CD4-positive, alpha-beta T cell treated with Interleukin-6 for 4 hours (primary cell): ENCODE measurements around the gene AKAP13.
A peak's percentile ranks its signal among the peaks of the same experiment; 100 is the strongest.
"Not testable (repeated sequence)": the region's sequence is repeated elsewhere in the genome, so short reads cannot be mapped to it uniquely, and the experiment has no call there.

Experiments
- DNase-seq: peaks from one replicate; pipeline ENCODE4 v3.0.0-alpha.2; 2020; ENCODE audit warnings: mixed read lengths

AKAP13 gene

DNA sequence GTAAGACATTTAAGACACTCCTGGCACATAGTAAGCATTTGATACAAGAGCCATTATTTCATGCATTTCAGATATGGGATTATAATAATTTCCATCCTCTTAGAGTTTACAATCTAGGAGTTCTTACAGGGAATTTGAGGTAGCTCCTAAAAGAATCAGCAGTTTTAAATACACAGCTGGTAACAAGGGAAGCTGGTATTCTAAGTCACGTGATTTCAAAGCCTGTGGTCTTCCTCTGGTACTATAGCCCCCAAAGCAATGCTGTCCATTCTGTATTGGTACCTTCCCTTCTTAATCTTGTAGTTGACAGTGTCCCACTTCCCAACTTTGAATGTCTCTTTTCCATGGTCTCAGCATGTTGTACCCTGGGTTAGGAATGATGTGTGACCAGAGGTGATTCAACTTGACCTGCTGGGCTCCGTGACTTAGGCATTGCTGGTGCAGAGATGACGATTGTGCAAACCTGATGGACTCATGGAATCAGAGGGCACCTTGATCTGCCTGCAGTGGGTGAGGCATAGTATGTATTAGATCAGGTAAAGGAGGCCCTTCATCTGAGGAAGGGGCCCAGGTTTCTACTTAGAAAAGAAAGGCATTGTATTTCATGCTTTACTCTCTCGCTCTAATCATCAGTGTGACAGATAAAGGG lies 122.9 kb downstream of the AKAP13 start:
- DNase-seq = no peak

DNA sequence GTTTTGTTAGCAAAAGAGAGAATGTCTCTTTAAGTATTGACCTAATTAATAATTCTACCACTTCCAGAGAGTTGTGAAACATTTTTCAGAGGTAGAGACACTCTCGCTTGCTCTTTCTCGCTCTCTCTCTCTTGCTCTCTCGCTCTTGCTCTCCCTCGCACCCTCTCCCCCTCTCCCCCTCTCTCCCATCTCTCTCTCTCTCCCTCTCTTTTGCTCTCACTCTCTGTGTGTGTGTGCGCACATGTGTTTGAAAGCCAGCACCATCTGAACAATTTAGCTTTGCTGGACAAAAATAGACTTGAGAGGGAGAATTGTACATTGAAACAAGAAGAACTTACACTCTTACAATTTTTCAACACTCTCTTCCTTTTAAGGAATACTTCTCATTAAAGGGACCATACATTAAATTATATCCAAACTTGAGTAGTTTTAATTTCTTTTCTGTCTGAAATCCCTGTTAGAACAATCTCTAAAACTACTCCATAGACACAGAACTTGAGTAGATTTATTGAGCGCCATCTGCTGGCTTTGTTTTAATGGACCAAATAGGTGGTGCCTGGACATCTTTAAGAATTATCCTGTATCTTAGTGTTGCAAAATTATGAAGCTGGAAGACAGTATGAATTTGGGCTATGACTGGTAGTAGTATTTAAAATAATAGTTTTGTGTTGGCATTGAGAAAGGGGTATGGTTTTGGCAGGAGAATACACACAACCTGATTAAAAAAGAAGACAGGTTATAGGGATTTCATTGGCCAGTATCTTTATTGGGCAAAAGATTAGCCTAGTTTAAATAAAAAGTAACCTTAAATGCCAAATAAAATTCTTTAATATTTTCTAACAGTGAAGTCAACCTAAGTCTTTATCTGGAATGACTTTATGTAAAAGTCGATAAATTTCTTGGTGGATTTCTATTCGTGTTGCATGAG lies 124.6 kb downstream of the AKAP13 start:
- peak; percentile 60 for DNase-seq

DNA sequence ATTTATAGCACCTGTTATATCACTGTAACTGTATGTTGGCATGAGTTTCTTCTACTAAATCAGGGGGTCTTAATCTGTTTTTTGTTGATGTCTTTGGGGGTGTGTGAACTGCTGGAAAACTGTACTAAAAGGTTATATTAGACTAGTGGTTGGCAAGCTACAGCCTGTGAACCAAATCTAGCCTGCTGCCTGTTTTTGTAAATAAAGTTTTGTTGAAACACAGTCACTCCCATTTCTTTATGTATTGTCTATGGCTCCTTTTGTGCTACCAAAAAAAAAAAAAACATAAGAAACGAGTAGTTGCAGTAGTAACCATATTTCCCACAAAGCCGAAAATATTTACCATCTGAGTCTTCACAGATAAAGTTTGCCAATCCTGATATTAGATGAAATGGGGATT lies 126.7 kb downstream of the AKAP13 start:
- no peak for DNase-seq

DNA sequence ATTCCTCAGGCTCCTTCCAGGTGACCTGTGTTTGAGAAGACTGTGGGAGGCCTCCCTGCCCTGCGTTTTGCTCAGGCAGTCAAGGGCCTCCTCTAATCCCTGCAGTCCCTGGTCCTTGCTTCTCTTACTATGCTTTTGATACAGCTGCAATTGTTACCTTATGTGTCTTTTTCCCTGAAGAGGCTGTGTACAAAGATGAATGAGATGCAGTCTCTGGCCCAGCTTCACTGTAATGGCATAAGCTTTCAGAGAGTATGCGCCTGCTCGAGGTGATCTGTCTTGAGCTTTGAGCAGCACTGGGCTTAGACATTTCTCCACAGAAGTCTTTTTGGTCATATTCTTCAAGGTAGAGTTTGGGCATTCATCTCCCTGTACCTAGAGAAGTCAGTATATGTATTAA lies 129.6 kb downstream of the AKAP13 start:
- no peak for DNase-seq

DNA sequence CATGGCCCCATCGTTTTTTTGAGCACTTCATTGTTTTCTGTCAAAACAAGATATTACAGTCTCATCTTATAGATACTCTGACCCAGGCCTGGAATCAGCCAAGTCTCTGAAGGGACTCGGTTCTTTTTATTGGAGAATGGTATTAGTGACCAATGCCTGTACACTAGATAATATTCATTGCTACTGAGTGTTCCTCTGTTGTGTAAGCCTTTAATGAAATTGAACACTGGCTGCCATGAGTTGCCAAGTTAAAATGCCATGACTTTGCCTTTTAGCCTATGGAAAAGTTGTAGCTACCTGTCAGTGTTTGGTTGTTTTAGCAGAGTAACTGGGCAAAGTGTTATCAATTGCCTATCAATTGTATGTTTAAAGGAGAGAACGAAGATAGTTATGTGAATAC lies 134.0 kb downstream of the AKAP13 start:
- DNase-seq = no peak

DNA sequence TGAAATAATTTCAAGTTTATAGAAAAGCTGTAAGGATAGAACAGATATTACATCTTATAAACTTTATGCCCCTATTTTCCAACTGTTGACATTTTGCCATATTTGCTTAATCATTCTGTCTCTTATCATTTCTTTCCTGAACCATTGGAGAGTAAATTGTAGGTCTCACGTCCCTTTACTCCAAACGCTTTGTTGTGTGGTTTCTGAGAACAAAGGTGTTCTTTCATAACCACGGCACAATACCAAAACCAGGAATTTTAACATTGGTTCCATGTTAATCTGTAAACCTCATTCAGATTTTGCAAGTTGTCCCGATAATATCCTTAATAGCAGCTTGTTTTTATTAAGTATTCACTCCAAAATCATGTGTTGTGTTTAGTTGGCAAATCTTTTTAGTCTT lies 134.8 kb downstream of the AKAP13 start:
- no peak for DNase-seq

DNA sequence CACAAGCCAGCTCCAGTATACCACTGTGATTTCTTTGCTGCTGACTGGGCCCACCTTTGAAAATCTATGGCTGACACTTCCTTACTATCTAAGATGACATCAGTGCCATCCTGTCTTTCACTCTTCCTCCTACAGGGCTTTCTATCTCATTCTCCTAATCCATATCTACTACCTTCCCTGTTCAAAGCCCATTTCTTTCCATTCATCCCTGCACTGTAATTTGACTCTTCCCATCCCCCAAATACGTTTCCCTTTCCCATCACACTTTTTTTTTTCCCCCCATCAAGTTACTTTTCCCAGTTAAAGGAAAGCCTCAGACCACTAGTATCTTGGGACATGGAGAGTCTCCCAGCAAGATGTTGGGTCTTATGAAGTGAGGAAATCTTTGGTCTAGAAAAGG lies 136.7 kb downstream of the AKAP13 start:
- DNase-seq = no peak

DNA sequence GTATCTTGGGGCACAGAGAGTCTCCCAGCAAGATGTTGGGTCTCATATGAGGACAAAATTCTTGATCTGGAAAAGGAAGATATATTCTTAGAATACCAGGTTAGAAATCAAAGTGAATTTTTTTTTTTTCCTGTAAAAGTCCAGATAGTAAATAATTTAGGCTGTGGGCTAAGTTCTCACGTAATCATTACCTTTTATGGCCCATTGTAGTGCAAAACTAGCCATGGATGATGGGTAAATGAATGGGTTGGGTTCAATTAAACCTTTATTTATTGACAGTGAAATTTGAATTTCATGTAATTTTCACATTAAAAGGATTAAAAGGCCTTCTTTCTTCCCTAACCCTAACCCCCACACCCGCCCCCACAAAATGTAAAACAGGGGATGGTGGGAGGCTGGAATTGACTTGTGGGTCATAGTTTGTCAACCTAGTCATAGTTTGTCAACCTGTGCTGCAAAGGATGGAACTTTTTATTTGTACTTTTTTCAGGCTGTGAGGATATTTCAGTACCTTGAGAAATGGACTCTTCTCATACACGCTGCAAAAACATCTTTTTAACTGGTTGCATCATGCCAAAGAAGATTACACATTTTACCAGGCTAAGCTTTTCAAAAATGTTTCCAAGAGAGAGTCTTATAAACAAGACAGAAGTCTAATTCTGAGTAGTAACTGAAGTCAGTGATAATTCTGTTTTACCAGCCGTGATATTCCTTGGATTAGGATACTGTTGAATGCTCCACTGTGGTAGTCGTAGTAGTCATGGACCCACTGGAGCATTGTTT lies 138.8 kb downstream of the AKAP13 start:
- DNase-seq = no peak

DNA sequence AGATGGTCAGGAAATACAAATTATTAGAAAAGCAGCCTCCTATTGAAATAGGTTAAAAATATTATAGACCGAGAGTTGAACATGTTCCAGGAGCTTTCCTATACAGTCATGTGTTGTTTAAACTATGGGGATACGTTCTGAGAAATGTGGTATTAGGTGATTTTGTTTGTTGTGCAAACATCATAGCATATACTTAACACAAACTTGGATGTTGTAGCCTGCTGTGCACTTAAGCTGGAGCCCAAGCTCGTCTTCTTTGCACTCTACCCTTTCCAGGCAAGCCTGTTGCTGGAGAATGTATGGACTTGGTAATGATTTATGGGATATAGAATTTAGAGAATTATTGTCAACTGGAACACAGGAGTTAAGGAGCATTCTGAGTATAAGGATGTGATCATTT lies 140.2 kb downstream of the AKAP13 start:
- no peak for DNase-seq

DNA sequence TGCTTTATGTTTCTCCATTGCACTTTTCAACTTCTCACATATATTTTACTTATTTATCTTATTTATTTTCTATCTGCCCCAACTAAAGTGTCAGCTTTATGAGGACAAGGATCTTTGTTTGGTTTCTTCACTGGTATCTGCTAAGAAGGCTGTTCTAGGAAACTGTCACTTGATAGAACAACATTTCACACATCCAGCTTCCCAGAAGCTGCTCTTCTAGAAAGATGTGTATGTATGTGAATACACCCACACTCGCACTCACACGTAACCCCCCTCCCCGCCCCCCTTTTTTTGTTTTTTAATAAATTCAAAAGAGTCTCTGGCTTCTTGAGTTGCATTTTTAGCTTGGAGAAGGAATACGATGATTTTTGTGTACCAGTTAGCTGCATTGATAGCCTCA lies 143.1 kb downstream of the AKAP13 start:
- DNase-seq = no peak

DNA sequence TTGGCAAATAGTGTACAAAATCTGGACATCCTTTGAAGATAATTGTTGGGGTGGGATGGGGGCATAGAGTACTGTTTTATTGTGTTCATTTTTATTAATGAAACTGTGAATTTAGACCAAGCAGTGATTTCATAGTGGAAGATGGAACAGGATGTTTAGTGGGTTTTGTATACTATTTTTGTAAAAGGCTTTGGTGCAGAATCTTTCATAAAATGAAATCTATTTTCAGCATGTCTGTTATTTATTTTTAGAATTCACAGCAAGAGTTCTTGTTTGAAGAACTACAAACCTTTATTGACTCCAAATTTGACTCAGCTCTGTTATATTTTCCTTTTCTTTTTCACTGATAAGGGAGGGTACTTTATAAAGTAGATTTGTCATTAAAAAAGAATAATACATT lies 145.4 kb downstream of the AKAP13 start:
- no peak for DNase-seq

DNA sequence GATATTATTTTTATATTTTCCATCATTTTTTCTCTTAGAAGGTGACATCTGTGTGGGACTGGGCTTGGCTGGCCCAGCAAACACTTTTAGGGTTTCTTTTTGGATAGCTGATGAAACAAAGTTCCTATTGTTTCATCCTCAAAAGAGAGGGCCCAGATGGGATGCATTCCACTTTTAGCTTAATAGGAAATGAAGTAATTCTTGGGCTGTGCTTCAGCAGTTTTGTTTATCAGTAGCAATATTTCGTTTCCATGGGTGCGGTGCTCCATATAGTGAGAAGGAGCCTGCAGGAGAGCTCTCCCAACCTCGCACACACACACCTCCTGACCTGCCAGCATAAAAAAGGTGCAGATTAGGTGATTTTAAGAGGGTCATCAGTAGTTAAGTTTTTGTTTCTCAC lies 147.5 kb downstream of the AKAP13 start:
- DNase-seq = no peak

DNA sequence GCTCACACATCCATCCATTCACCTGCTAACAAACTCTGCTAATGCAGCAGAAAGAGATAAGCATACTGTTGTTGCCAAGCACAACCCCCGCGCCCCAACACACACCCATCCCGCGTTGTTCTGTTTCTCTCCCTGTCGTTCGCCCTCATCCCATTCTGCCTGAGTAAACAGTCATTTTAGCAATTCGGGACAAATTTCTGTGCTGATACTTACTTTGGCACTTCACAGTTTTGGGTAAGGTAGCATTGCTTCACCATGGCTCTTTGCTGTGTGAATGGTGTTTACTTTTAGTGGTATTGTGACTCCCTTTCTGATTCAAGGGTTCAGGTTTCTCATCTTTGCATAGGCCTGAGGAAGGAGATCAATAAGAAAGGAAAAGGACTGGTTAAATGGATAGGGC lies 149.7 kb downstream of the AKAP13 start:
- no peak for DNase-seq

DNA sequence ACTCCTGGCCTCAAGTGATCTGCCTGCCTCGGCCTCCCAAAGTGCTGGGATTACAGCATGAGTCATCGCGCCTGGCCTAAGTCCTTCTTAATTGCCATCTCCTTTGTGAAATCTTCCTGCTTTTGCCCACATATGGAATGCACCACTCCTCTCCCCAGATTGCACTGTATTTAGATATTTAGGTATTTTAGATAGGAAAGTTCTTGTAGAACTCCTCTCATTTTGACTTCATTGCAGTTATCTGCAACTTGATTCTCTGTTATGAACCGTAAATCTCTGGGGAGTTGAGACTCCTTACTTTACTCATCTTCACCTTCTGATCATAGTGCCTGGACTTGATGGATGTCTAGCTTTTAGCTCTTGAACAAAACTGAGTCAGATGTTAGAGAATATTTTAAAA lies 150.7 kb downstream of the AKAP13 start:
- no peak for DNase-seq

DNA sequence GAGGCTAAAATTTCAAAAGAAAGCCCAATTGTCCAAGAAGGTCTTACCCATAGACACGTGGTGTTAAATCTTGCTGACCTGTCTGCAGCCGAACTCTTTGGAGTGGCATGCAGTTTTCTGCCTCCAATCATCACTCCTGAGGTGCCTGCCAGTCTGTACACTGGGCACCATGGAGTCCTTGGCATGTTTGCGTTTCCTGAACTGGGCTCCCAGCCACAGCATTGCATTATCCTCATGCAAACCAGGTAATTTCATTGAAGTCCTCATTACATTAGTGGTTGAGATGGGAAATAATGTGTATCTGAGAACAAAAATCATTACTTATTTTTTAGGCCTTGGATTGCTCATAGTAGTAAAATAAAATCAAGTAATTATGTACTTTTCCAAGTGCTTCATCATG lies 152.3 kb downstream of the AKAP13 start:
- DNase-seq = no peak

DNA sequence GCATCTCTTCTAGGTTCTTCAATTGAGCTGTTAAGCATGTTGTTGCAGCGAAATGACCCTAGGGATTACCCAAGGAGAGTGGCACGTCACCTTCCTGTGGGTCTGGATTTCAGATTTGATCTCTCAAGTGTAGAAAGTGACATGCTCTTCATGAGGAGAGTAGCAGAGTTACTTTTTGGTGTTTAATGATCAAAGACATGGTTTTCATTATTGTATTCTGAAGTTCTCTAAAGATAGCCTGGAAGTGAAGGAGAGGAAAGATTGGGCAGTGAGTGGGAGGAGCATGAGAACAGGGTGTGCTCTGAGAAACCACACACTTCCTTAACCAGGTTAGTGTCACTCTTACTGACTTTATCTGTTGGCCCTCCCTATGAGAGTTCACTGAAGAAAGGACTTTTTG lies 153.6 kb downstream of the AKAP13 start:
- DNase-seq = peak; percentile 32

DNA sequence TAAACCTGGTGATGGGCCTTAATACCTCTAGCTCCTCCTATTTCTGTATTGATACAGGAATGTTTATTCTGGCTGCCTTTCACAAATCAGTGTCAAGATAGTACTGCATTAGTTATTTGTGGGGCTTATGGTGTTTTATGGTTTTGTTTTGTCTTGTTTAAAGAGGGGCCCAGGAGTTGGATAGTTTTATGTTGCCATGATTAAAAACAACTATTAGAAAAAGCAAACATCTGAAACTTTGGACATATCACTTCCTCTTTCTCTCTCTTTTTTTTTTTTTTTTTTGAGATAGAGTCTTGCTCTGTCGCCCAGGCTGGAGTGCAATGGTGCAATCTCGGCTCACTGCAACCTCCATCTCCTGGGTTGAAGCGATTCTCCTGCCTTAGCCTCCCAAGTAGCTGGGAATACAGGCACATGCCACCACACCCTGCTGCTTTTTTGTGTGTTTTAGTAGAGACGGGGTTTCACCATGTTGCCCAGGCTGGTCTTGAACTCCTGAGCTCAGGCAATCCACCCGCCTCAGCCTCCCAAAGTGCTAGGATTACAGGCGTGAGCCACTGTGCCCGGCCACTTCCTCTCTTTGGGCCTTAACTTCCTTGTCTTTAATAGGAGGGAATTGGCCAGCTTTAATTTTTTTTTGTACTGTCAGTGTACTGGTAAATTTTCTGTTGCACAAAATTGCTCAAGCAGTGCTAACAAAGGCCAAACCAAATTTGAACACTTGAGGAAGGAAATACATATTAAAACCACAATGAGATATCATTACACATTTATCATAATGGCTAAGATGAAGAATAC lies 155.3 kb downstream of the AKAP13 start:
- DNase-seq = not testable (repeated sequence)

DNA sequence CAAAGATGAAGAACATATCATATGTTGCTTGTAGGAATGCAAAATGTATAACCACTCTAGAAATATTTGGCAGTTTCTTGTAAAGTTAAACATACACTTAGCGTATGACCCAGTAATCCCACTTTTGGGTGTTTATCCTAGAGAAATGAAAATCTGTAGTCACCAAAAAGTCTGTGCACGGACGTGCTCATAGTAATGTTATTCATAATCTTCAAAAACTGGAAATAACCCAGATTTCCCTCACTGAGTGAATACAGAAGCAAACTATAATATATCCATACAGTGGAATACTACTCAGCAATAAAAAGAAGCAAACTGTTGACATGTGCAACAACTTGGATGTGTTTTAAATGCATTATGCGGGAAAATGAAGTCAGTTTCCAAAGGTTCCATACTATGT lies 155.9 kb downstream of the AKAP13 start:
- DNase-seq = no peak

DNA sequence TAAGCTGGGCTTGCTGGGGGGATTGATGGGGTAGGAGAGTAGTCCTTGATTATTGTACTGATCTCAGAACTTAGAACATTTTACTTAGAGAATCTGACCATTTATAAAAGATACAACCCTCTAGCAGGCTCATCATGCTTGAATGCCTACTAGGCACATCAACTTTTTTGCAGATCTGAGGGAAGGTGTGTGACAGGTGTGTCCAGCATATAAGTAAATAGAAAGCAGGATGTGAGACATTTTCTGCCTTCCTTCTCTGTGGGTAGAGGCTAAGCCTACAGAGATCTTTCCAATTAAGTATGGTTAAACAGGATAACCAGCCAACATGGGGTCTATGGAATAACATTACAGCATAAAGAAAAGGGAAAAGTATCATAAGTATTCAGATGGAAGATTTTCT lies 159.1 kb downstream of the AKAP13 start:
- no peak for DNase-seq

DNA sequence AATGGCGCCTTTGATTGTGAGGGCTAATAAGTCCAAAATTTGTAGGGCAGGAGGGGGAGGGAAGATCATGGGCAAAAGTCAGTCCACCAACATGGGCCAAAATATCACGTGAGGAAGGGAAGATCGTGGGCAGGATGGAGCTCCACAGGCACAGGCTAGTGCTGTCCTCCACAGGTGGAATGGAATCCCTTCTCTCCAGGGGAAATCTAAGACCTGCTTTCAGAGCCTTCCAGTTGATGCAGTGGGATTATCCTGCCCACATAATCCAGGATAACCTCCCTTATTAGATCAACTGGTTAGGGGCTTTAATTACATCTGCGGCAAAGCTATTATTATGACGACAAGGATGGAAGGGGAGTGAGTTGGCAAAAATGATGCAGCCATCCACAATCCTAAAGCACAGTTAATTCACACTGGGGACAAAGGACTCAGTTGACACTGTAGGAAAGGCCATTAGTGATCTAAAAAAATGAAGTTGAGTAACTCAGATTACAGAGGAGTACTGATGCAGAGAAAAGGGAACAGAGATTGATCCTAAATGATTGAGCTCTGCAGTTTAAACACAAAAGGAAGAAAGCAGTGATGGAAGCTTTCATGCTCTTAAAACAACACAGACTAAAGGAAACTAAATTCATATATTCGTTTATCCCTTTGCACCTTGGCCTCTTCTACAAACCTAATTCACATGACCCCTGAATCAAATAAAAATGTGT lies 159.8 kb downstream of the AKAP13 start:
- DNase-seq = no peak

DNA sequence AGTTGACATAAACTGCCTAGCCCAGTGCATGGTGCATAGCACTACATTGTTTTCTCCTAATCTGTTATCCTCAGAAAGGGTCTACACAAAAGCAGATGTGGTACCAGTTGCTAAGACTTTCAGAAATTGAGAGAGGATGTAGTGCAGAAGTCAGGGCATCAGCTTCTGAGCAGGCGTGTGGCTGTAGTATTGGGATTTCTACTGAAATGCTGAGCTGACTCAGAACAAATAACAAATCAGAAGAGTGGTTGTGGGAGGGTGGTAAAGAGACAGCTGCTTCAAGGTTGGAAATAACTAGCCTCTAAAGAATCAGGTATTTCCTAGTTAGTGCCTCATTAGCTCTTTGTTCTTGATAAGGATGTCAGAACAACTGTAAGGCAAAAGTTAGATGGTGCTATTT lies 161.3 kb downstream of the AKAP13 start:
- DNase-seq = no peak

DNA sequence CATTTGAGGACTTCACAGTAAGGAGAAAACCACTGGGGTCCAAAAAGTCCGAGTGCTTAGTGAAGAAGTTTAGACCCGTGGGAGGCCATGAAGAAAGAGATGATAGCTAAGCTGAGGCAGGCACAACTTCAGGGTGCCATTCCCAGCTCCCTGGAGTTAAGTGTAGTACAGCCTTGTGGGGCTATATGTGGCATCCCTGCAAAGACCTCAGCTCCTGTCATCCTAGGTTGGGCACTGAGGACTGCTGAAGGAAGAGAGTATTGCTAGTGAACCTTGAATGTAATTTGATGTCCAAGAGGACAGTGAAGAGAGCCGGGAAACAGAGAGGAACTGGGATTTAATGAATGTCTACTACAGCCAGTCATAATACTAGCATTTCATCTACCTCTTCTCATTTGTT lies 162.1 kb downstream of the AKAP13 start:
- no peak for DNase-seq
